ENCODE measurements around the gene RNF157. TPM values are rescaled to one million over a fixed set of nuclear protein-coding genes. Genes with fewer than 3 reads are reported as not detected.

Gene RNF157
- total and polyA plus RNA-seq, 10 of the 15 experiments (the other 5 are each of a cell fraction or from before 2014, with no cell fraction given), result 1.4 to 15.9 (median 9.6) TPM

- BruUV-seq (replicated peaks), result no TSS peak
Measured at GRCh38 chr17:76164331-76164730, 76.0 kb downstream of the RNF157 start.

More at GRCh38 chr17:76164331-76164730, 76.0 kb downstream of the RNF157 start:
- no peak overlapping the region for H3K4me2 ChIP-seq (ENCODE audit: control insufficient read depth, insufficient read depth)
- FAIRE-seq, result no peak
- no peak for ATAC-seq
- ChIA-PET CTCF (no interaction called here), POLR2A (interaction anchor here (0.6 kb wide), 1 partner anchor 91 kb away, joined by 3 read pairs; no protein-coding TSS in a partner anchor), RAD21 (ENCODE audit: unreplicated experiment) (no interaction called here), SMC1A (ENCODE audit: uncharacterized antibody, unreplicated experiment) (no interaction called here)
- H3K27me3 ChIP-seq (replicated peaks in 1 of 2; ENCODE audit: control insufficient read depth in 2 of 2, insufficient read depth in 2 of 2, low read length in 1 of 2), result no peaks in the 10 kb centered on the region
- 56% methylated on average over 2 of the region's 2 CpGs for WGBS (ENCODE audit: insufficient coverage, insufficient replicate concordance, low lambda C conversion rate, missing lambda C conversion rate)
- H3K9ac ChIP-seq (ENCODE audit: control insufficient read depth, insufficient read depth, low read length), result no peak overlapping the region
- intact Hi-C loops (cut with micrococcal nuclease; ENCODE audit: unreplicated experiment), result no loop called here
- in situ Hi-C loops (cut with MboI), result no loop called here
- H3K36me3 ChIP-seq (ENCODE audit: control insufficient read depth in 2 of 2, insufficient read depth in 2 of 2, low read length in 1 of 2), result no peaks in the 10 kb centered on the region
- no peak for DNase-seq (ENCODE audit: low read depth, low spot score)
- no peaks in the 10 kb centered on the region for H4K20me1 ChIP-seq (ENCODE audit: control insufficient read depth, insufficient read depth)
- no peaks in the 10 kb centered on the region for H3K79me2 ChIP-seq (ENCODE audit: control insufficient read depth, insufficient read depth, low read length)
- H3K4me1 ChIP-seq (ENCODE audit: control insufficient read depth, insufficient read depth, low read length), result no peaks in the 10 kb centered on the region
- H3K9me3 ChIP-seq (replicated peaks; ENCODE audit: control insufficient read depth, insufficient read depth, low read length), result no peaks in the 10 kb centered on the region
- no peak overlapping the region for H3K4me3 ChIP-seq
- TF ChIP-seq IRF3 (IDR thresholded peaks at IDR 0.05) (no peak), NFIC (IDR thresholded peaks at IDR 0.05; ENCODE audit: low read depth, low read length) (no peak), TBL1XR1 (IDR thresholded peaks at IDR 0.05; ENCODE audit: low read depth, low read length) (no peak), PML (IDR thresholded peaks at IDR 0.05; ENCODE audit: low read length) (no peak), PBX3 (IDR thresholded peaks at IDR 0.05; ENCODE audit: insufficient replicate concordance, low read depth, low read length) (no peak), ZBED1 (IDR thresholded peaks at IDR 0.05; ENCODE audit: borderline replicate concordance) (no peak), EZH2 (IDR thresholded peaks at IDR 0.05; ENCODE audit: borderline replicate concordance, control insufficient read depth, low read depth, low read length) (no peak), CBX5 (IDR thresholded peaks at IDR 0.05; ENCODE audit: low read depth) (no peak), CREM (IDR thresholded peaks at IDR 0.05; ENCODE audit: low read depth) (no peak), KLF5 (IDR thresholded peaks at IDR 0.05; ENCODE audit: partially characterized antibody) (no peak), SIX5 (IDR thresholded peaks at IDR 0.05; ENCODE audit: low read depth, low read length, severe bottlenecking) (no peak), SPI1 (IDR thresholded peaks at IDR 0.05; ENCODE audit: borderline replicate concordance, insufficient read depth, low read depth, low read length) (no peak), RFX5 (IDR thresholded peaks at IDR 0.05; ENCODE audit: low read depth, low read length) (no peak), NFYB (IDR thresholded peaks at IDR 0.05; ENCODE audit: insufficient read depth, low read depth, low read length) (no peak), SP1 (IDR thresholded peaks at IDR 0.05; ENCODE audit: low read depth, low read length) (no peak), MYB (IDR thresholded peaks at IDR 0.05; ENCODE audit: borderline replicate concordance, low read depth, low read length) (no peak)
- H3K27ac ChIP-seq (ENCODE audit: control insufficient read depth, insufficient read depth), result no peak overlapping the region
- H2AFZ ChIP-seq (ENCODE audit: control insufficient read depth, low read depth, low read length), result no peak overlapping the region

Measured in GM12878 (cell line).